ENCODE data around the gene BDKRB2.
"Not testable (repeated sequence)": the region's sequence is repeated elsewhere in the genome, so short reads cannot be mapped to it uniquely, and the experiment has no call there.

The BDKRB2 gene

DNA sequence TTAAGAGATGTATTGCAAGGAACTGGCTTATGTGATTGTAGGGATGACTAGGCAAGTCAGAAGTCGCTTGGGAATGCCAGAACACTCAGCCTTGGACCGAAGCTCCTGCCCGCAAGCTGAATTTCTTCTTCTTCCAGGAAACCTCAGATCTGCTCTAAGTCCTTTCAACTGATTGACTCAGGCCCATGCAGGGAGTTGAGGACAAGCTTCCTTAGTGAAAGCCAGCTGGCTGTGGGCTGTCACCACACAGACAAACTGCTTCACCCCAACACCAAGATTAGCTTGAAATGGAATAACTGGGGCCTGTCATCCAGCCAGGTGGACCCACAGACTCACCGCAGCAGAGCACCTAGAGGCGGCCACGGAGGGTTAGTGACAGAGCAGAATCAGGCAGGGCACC is 24.7 kb downstream of the BDKRB2 start:
- DNase-seq: no peak

DNA sequence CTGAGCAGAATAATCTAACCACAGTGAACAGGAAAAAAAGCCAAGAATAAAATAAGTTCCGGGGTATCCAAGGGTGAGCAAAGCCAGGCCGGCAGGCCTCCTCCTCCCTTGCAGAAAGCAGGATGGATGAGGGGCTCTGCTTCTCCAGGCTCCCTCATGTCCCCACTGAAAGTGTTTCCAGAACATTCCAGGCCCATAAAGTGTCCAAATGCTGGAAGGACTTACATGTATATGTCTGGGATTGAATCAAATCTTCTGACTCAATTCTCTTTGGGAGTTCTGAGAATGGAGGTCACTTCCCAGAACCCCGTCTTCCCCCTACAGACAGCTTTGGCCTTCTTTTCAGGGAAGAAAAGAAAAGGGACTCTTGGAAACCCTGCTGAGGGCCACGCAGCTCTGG is 26.4 kb downstream of the BDKRB2 start:
- peak; percentile 10 for DNase-seq

DNA sequence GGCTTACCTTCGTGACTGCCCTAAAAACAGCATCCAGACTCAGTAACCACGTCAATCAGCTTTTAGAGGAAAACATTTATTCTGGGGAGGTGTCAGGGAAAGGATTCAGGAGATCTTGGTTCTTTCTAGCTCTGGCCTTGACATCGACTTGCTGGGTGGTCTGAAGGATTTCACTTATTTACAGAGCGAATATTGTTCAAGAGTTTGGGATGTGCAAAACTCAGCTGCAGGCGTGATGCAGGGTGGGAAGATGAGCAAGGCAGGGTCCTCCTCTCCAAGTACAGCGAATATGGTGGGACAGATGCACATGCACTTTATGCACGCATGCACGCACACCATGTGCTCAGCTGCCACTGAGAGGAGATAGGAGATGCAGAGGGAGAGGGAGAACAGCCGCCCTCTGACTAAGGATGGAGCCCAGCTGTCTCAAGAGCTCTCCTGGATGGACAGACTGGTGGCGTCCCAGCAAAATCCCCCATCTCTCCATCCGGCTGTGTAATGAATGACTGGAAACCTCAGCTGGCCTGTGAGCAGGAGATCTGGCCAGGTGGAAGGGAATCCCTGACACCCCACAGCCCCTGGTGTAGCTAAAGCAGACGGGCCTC is 27.0 kb downstream of the BDKRB2 start:
- DNase-seq: no peak

DNA sequence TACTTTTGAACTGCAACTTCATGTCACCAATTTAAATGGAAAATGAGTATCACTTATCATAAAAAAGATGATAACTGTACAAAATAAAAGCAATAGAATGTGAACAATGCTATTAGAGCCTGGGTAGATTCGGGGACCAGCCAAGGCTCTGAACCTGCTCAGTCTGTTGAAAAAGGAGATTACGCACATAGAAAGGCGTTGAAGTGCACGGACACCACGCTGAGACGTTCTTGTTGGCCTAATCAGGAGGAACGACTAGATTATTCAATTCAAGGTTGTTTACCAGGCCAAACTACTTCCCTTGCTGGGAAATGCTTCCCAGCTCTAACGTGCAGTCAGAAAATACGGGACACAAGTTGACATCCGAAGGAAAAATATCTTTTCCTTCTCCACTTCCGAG is 27.9 kb downstream of the BDKRB2 start:
- no peak for DNase-seq

DNA sequence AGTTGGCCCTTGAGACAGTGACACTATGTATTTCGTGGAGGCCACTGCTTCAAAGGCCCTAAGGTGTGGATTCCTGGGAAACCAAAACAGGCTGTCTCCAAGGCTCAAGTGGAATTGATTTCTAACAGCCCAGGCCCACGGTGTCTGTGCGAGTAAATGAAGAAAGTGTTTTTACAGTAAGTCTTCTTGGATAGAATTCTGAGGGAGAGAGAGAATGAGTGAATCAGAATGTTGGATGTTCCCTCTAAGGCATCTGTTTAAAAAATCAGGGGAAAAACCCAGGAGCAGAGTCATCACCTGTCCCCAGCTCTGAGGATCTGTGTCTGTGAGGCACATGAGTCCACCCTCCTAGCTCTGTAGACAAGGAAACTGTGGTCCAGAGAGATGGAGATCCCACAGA is 29.0 kb downstream of the BDKRB2 start:
- no peak for DNase-seq

DNA sequence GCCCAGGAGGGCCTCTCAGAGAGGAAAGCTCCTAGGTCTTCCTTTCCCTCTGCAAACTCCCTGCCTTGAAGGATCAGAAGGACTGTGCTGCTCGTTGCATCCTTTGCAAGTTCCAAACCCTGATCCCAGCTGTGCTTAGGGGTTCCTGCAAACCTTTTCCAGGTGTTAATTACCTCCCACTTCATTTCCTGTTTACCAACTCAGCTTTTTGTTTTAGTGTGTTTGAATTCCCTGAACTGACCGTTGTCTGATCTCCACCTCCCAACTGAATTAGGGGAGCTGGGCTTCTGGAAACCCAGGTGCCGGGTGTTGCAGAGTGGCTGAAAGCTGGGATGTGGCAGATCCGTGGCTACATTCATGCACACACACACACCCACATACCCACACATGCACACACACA is 30.8 kb downstream of the BDKRB2 start:
- no peak for DNase-seq

DNA sequence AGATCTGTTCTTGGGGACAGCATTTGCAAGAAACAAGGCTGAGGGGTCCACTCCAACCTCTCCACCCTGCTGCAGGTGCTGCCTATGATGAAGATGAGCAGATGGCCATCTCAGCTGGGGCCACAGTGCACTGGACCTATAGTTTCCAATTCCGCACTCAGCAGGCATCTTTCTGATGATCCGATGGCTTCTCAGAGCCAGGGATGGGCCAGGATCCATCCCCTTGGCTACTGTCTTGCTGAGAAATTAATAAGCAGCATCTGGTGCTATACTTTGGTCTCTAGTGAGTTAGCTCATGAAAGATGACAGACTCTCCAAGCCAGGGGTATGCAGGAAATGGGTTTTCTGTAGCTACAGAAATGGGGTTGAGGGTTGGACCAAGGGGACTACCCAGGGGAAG is 33.0 kb downstream of the BDKRB2 start:
- DNase-seq: no peak

DNA sequence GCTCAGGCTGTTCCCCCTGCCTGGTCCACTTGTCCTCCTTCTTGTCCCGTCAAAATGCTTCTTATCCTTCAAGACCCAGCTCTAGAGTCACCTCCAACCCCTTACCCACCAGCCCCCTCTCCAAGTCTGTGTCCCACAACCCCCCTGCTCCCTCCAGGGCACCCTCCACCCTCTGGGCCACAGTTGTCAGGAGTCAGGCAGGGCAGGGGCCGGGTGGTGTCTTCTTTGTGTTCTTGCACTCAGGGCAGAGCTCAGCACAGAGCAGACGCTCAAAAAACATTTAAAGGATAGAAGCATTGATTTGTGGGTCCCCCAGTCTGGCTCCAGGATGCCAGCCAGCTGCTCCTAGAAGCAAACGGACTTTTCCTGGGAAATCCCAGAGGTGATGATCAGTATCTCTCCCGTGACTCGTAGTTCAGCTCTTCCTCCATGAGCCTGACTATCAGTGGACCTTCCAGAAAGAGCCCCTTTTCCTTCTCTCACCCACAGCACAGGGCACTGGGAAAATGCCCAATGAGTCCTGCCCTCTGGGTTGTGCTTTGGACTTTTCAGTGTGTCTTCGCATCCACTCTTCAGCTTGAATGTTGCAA is 34.1 kb downstream of the BDKRB2 start:
- no peak for DNase-seq

DNA sequence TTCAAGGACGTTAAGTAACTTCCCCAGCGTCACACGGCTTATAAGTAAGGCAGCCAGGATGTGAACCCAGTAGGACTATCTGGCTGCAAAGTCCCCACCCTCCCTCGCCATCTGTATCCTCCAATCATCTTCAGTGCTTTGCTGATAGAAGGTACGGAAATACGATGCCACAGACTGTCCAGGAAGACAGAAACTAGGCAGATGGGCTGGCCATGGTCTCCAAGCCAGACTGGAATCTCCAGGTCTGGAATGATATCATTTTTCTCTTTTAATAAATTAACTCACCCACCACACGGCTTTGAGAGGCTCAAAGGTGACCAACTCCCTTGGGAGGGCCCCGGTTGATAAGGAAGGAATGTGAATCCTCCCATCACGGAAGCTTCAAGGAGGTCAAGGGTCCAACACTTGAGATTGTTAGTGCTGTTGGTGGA is 35.1 kb downstream of the BDKRB2 start:
- no peak for DNase-seq

DNA sequence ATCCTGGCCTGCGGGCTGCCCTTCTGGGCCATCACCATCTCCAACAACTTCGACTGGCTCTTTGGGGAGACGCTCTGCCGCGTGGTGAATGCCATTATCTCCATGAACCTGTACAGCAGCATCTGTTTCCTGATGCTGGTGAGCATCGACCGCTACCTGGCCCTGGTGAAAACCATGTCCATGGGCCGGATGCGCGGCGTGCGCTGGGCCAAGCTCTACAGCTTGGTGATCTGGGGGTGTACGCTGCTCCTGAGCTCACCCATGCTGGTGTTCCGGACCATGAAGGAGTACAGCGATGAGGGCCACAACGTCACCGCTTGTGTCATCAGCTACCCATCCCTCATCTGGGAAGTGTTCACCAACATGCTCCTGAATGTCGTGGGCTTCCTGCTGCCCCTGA is 36.0 kb downstream of the BDKRB2 start:
- DNase-seq: no peak

DNA sequence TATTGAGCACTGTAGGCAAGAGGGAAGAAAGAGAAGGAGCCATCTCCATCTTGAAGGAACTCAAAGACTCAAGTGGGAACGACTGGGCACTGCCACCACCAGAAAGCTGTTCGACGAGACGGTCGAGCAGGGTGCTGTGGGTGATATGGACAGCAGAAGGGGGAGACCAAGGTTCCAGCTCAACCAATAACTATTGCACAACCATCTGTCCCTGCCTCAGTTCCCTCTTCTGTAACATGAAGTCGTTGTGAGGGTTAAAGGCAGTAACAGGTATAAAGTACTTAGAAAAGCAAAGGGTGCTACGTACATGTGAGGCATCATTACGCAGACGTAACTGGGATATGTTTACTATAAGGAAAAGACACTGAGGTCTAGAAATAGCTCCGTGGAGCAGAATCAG is 37.5 kb downstream of the BDKRB2 start:
- DNase-seq: no peak

DNA sequence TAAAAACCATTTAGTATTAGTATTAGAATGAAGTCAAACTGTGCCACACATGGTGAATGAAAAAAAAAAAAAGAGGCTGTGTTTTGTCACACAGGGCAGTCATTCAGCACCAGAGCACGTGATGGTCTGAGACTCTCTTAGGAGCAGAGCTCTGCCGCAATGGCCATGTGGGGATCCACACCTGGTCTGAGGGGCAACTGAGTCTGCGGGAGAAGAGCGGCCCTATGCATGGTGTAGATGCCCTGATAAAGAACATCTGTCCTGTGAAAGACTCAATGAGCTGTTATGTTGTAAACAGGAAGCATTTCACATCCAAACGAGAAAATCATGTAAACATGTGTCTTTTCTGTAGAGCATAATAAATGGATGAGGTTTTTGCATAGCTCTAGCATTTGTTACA is 39.1 kb downstream of the BDKRB2 start:
- DNase-seq: no peak

DNA sequence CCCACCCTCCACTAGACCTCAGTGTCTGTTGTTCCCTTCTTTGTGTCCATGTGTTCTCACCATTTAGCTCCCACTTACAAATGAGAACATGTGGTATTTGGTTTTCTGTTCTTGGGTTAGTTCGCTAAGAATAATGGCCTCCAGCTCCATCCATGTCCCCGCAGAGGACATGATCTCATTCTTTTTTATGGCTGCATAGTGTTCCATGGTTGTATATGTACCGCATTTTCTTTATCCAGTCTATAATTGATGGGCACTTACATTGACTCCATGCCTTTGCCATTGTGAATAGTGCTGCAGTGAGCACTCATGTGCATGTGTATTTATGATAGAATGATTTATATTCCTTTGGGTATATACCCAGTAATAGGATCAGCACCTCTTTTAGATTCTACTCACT is 40.4 kb downstream of the BDKRB2 start:
- not testable (repeated sequence) for DNase-seq

DNA sequence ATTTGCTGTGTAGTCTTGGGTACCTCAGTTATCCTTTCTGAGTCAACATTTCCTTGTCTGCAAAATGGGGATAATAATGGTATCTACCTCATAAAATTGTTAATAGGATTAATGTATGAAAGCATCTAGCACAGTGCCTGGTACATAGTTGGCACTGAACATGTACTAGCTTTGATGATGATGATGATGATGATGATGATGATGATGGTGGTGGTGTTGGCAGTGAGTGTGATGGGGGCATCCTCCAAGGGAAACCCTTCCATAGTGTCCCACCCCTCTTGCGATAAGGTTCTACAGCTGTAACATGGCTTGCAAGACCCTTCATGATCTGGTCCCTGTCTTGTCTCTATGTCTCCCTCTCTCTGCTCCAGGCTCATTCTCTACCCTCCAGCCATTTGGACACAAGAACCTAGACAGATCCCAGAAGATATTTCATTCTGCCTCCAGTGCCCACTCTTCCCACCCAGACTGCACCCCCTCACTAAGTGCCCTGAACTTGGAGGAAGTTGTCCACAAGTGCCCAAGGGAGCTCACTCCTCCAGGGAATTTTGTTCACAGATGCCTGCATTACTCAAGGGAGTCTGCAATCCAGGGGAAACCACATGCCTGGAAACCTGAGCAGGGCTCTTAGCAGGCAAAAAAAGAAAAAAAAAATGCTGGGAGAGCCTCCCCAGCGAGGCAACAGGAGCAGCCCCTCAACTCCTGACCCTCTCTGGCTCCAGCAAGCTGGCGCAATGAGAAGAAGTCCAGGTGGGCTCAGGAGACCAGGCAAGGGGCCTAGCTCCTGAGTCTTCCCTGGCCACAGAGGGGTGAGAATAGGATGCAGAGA is 41.3 kb downstream of the BDKRB2 start:
- peak; percentile 85 for DNase-seq

DNA sequence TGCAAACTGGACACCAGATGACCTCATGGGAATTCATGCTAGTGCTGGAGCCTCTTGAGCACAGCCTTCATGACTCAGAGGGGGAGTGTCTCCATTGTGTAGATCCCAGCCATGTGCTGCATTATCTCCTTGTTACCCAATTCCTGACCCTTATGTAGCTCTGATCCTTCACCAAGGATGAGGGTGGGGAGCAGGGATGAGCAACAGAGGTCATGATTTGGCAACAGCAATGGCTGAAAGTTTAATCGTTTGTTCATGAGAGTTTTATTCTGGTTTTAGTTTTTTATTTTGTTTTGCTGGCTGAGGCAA is 41.9 kb downstream of the BDKRB2 start:
- DNase-seq: peak; percentile 94

DNA sequence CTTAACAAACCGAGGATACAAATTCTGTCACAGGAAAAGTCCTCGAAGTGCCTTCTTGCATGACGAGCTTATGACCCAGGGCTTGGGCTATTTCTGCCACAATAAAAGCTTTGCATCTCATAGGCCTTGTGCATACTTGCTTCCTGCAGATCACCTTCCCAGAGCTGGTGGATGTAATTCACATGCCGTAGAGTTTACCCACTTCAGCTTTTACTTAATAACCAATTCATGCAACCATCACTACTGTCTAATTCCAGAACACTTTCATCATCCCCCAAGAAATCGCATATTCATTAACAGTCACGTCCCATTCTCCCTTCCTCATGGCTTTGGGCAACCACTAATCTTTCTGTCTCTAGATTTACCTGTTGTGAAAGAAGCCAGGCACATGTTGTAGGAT is 42.4 kb downstream of the BDKRB2 start:
- DNase-seq: no peak

DNA sequence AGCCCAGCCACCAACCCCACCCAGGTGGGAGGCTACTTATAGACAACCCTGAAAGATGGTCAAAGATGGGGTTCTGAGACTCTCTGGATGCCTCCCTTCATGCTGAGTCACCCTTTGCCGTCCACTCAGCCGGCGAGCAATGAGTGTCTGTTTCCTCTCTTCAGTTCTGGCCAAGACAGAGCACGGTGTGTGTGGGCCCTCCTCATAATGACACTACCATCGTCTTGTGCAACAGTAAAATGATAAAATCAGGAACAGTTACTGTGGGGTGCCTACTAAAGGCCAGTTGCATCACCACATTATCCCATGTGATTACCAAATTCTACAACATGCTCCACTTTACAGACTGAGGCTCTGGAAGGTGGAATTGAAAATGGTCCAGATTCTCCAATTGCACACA is 44.4 kb downstream of the BDKRB2 start:
- DNase-seq: peak; percentile 92

DNA sequence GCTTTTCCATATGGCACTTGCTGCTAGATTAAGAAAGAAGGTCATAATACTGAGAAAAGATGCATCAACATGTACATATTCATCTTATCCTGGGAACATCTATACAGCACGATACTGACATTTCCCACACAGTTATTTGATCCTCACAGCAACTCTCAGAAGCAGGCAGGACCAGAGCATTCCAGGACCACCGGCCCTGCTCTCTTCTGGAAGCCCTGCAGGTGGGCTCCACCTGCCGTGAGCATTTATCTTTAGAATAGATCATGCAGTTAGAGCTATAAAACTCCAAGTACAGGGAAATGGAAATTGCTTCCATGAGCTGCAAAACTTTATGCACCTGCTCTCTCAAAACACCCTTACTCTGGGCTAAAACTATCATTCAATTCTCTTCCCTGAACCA is 45.8 kb downstream of the BDKRB2 start:
- no peak for DNase-seq

DNA sequence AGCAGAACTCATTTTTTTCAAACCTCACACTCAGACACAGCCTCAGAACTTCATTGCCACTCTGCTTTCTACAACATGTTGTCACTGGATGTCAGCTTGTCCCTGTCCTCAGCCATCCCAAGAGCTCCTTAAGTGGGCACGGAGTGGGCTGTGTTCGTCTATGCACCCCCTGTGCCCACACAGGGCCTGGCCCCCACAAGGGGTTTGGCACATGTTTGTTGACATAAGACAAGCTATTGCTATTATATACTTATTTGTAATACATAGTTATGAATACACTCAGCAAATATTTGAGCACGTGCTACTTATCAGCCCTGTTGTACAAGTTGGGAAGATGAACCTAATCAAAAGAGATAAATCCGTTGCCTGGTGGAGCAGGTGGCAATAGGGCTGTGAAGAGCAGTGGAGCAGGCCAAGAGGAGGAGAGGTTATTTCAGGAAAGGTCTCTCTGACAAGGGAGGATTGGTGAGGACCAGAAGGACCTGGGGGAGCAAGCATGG is 47.1 kb downstream of the BDKRB2 start:
- no peak for DNase-seq

DNA sequence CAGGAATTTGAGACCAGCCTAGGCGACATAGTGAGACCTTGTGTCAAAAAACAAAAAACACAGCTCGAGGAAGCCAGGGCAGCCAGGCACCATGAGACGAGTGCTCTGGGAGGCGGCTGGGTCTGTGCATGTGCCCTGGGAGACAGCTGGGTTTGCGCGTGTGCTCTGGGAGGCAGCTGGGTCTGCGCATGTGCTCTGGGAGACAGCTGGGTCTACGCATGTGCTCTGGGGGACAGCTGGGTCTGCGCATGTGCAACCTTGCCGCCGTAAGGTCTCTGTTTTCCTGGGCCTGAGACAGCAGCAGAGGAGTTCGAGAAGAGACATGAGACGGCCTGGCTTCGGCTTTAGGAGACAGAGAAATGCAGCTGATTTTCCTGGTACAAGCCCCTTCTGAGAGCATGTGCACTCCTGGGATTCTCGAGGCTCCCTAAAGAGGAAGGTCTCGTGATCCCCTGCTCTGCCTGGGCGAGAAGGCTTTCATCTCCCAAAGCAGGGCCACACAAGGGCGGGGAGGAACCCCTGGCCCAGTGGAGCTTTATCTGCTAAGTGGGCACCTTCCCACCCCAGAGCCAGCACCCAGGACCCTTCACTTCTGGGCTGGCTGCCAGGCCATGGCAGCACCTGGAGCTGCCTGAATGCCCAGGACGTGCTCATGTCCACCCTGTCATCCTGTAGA is 47.8 kb downstream of the BDKRB2 start:
- peak; percentile 77 for DNase-seq

DNA sequence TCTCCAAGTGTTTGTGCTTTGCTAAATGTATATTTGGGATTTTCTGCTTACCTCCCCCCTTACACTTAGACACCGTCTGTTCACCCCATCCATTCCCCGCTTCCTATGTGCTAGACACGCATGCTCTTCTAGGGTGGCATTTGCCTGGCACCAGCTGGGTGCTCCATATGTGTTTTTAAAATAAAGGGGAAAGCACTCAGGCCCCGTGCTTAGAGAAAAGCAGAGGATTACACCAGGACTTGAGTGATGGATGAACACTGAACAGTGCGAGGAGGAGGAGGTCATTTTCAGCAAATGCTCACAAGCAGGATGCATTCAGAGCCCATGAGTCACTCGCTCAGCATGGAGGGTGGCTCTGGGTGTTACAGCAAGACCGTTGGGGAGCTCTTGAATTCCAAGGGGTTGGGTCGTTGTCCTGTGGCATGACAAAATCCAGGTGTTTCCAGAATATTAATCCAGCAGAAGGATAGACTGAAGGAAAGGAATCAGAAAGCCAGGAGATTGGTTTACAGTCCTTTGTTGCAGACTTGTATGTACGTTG is 48.4 kb downstream of the BDKRB2 start:
- DNase-seq: peak; percentile 97

DNA sequence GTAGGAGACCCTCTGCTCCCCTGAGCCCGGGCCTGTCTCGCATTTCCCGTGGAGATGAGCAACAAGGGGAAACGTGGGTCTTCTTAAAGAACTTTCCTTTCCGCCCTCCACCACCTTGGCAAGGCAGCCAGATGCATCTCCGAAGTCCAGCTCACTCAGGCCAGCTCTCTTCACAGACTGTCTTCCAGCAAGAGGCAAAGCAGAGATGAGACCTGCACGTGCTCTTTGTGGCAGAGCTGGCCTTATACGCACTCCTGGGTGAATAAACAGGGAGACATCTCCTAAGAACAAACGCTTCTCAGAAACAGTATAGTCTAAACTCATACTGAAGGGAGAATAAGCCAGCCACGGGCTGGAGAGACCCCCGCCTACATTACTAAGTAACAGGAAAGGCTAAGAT is 50.0 kb downstream of the BDKRB2 start:
- no peak for DNase-seq

Data from fibroblast of upper back skin (primary cell).